ENCODE data around the gene USP9X.
"Not testable (repeated sequence)": the region's sequence is repeated elsewhere in the genome, so short reads cannot be mapped to it uniquely, and the experiment has no call there.

The USP9X gene

GRCh38 chrX:41084893-41085511 is at the start of gene USP9X:
USP9X (plus strand) TSS chrX:41085445; CDS start chrX:41123629, 38,184 bp downstream.
- peak; percentile 84 for DNase-seq (ENCODE audit: low read depth)

- DNase-seq (ENCODE audit: low read depth) = no peak
Measured at GRCh38 chrX:41035582-41035981, 49.7 kb upstream of the USP9X start.

DNA sequence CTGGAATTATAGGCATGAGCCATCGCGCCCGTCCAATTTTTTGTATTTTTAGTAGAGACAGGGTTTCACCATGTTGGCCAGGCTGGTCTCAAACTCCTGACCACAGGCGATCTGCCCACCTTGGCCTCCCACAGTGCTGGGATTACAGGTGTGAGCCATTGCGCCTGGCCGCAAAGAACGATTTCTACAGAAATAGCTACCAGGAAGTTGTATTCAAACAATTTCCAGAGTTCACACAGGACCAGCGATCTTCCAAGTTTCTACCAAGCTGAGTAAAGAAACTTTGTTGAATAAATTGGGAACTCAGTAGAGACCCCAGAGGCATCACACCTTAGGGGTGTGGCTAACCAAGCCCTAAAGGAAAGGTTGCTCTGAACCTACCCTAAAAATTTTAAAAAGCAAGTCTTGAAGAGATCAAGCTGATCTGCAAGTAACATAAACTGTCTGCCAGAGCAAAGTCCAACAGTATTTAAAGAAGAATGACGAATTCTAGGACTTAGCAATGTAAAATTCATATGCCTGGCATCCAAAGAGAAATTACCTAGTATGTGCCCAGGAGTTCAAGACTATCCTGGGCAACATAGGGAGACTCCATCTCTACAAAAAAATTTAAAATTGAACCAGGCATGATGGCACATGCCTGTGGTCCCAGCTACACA is 48.4 kb upstream of the USP9X start:
- no peak for DNase-seq (ENCODE audit: low read depth)

DNA sequence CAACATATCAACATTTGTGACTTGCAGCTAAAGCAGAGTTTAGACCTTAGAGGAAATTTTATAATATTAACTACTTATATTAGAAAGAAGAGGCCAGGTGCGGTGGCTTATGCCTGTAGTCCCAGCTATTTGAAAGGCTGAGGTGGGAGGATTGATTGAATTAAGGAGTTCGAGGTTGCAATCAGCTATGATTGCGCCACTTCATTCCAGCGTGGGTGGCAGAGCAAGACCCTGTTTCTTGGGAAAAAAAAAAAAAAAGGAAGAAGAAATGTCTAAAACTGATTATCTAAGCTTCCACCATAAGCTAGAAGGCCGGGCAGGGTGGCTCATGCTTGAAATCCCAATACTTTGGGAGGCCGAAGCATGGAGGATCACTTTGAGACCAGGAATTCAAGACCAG is 42.0 kb upstream of the USP9X start:
- DNase-seq (ENCODE audit: low read depth) = peak; percentile 29

DNA sequence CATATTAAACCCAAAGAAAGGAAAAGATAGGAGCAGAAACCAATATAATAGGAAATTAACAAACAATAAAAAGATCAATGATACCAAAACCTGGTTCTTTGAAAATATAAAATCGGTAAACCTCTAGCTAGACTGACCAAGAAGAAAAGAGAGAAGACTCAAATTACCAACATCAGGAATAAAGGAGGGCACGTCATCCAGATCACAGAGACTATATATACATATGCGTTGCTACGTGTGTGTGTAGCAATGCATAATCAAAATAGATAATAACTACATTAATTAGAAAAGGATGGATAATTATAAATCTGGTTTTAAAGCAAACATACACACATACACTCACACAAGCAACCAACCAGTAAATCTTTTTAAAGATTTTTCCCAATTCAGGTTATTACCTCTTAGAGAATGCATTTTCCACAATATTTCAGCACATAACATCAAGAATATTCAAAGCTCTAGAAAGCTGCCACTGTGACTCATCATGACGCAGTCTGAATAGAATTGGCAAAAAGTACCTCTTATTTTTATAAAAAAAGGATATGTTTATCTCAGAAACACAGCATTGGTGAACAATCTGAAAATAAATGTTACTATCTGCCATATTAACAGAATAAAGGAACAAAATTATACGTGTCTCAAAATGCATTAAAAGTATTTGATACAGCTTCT is 41.4 kb upstream of the USP9X start:
- DNase-seq (ENCODE audit: low read depth) = peak; percentile 49

DNA sequence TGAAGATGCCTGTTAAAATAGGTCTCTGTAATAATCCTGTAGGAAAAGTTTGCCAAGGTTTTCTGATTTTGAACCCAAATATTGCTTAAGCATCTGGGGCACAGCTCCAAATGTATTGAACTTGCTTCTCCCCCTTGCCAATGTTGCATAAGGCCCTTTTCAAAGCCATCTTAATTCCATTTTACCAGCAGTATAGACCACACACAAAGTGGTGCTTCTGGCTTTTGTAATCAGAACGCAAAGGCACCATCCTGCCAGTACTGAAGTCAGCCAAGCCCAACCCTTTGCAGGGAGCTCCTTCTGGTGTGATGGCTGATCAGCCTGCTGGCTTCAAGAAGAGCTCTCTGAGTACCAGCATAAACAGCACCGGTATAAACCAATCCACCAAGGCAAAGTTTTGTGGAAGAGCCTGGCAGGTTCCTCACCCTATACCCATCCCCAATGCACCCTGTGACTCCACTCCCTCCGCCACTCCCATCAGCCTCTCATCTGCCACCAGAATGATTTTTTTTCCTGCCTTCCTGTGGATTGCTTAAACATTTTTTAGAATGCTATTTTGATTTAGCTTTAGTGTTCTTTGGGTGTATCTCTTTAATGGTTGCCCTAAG is 39.2 kb upstream of the USP9X start:
- peak; percentile 57 for DNase-seq (ENCODE audit: low read depth)

- no peak for DNase-seq (ENCODE audit: low read depth)
Measured at GRCh38 chrX:41047878-41048534, 37.2 kb upstream of the USP9X start.

DNA sequence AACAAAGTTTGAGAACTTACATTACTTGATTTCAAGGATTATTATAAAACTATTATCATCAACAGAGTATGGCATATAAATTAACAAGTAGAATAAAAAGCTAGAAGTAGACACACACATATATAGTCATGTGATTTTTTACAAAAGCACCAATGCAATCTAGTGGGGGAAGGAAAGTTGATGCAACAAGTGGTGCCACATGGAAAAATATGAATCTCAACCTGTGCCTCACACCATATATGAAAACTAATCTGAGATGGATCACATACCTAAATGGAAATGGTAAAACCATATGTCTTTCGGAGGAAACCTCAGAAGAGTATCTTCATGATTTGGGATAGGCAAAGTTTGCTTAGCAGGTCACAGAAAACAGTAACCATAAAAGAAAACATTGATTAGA is 34.9 kb upstream of the USP9X start:
- no peak for DNase-seq (ENCODE audit: low read depth)

- no peak for DNase-seq (ENCODE audit: low read depth)
Measured at GRCh38 chrX:41051288-41051687, 34.0 kb upstream of the USP9X start.

GRCh38 chrX:41055740-41056139 is 29.5 kb upstream of the USP9X start:
- DNase-seq (ENCODE audit: low read depth) = peak; percentile 27

DNA sequence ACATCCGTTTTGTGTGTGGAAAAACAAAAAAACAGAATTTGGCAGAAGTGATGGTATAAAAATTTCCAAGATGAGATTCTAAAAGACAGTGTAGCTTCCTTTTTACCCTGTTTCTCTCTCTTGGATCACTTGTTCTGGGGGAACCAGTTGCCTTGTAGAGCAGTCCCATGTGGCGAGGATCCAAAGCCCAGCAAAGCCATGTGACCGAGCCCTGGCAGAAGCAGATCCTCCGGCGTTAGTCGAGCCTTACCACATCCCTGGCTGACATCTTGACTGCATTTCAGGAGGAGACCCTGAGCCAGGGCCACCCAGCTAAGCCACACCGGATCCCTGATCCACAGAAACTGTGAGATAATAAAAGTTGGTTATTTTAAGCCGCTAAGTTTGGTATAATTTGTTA is 22.0 kb upstream of the USP9X start:
- not testable (repeated sequence) for DNase-seq (ENCODE audit: low read depth)

GRCh38 chrX:41064018-41064417 is 21.2 kb upstream of the USP9X start:
- peak; percentile 22 for DNase-seq (ENCODE audit: low read depth)

GRCh38 chrX:41066391-41066790 is 18.9 kb upstream of the USP9X start:
- no peak for DNase-seq (ENCODE audit: low read depth)

DNA sequence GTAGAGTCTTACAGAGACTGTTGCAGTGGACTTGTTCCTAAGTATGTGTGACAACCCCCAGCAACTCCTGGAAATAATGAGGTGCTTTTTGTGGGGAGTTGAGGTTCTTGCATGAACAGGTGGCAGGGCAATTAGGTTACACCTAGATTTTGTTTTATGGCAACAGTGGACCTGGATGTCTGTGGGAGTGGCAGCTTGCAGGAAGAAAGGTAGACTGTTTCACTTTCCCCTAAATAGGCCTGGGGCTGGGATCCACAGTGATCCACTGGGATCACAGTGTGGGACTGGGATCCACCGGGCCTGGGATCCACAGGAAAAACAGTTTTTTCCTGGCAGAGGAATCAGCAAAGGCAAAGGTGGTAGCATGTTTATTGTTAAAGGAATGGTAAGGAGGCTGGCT is 18.3 kb upstream of the USP9X start:
- DNase-seq (ENCODE audit: low read depth) = no peak

- no peak for DNase-seq (ENCODE audit: low read depth)
Measured at GRCh38 chrX:41067721-41068120, 17.5 kb upstream of the USP9X start.

DNA sequence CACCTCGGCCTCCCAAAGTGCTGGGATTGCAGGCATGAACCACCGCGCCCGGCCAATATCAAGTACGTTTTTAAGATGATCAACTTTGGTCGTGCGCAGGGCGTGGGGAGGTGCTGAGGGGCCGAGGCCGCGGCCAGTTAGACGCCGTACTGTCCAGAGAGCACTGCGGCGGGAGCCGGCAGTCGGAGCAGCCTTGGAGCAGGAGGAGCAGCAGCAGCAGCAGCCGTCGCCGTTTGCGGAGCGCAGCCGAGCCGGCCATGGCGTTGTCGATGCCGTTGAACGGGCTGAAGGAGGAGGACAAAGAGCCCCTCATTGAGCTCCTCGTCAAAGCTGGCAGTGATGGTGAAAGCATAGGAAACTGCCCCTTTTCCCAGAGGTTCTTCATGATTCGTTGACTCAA is 8.5 kb upstream of the USP9X start:
- no peak for DNase-seq (ENCODE audit: low read depth)

DNA sequence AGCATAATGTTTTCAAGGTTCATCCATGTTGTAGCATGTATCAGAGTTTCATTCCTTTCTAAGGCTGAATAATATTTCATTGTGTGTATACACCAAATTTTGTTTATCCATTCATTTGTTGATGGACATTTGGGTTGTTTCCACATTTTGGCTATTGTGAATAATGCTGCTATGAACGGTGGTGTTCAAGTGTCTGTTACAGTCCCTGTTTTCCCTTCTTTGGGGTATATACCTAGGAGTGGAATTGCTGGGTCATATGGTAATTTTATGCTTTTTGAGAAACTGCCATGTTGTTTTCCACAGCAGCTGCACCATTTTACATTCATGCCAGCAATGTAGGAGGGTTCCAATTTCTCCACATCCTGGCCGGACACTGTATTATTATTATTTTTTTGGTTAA is 3.4 kb upstream of the USP9X start:
- DNase-seq (ENCODE audit: low read depth) = no peak

DNA sequence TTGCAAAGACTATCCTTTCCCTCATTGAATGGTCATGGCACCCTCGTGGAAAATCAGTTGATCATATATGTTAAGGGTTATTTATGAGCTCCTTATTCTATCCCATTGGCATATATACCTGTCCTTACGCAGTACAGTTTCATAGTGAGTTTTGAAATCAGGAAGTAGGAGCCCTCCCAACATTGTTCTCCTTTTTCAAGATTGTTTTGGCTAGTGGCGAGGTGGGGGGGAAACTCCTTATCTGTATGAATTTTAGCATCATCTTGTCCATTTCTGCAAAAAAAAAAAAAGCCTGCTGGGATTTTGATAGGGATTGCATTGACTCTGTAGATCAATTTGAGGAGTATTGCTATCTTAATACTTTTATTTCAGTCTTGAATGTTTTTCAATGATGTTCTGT is 2.5 kb upstream of the USP9X start:
- no peak for DNase-seq (ENCODE audit: low read depth)

- peak; percentile 94 for DNase-seq (ENCODE audit: low read depth)
Measured at GRCh38 chrX:41084044-41084892, 977 bp upstream of the USP9X start.

- peak; percentile 32 for DNase-seq (ENCODE audit: low read depth)
Measured at GRCh38 chrX:41085512-41085877, 250 bp downstream of the USP9X start.

GRCh38 chrX:41085878-41086626 is 807 bp downstream of the USP9X start:
- peak; percentile 51 for DNase-seq (ENCODE audit: low read depth)
